ENCODE data around the gene OR14C36. TPM values are rescaled to one million over a fixed set of nuclear protein-coding genes. Genes with fewer than 3 reads are reported as not detected.

The OR14C36 gene
- total RNA-seq, 1 experiment from 2014 or later, result not detected

DNA sequence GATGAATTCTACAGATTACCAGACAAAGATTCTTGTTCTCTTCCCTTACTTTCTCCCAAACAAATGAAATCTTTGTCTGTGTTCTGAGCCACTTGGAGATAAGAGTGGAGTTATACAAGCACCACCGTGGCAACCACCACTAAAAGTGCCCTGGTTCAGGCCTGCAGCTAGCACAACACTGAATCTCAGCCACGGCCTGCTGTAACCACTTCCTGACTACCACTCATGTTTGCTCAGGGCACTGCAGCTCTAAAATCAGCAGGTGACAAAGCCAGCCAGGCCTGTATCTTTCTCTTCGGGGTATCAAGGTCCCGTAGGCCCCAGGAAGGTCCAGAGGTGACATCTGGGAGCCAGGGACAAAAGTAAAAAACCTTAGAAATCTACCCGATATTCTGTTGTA is 23.8 kb downstream of the OR14C36 start:
- no peaks in the 10 kb centered on the region for H3K4me1 Mint-ChIP-seq
- Histone ChIP-seq H3K18ac (ENCODE audit: insufficient read length, low read depth, low read length) (no peak overlapping the region), H2BK5ac (ENCODE audit: insufficient read length, low read length) (no peak overlapping the region), H4K91ac (ENCODE audit: insufficient read length, low read depth, low read length) (no peak overlapping the region), H3K56ac (ENCODE audit: insufficient read length, low read depth, low read length) (no peak overlapping the region), H4K5ac (ENCODE audit: insufficient read length, low read depth, low read length) (no peak overlapping the region), H3K4ac (ENCODE audit: low read depth, low read length) (no peak overlapping the region), H3K79me2 (ENCODE audit: insufficient read depth, low read length) (no peaks in the 10 kb centered on the region), H4K20me1 (ENCODE audit: control insufficient read depth, insufficient read depth, insufficient read length) (no peaks in the 10 kb centered on the region), H2BK12ac (ENCODE audit: insufficient read length, low read depth, low read length) (no peak overlapping the region), H3K9ac (ENCODE audit: extremely low read depth, insufficient read length, low read length) (no peak overlapping the region), H3K23me2 (ENCODE audit: insufficient read length, low read depth, low read length, poor library complexity, severe bottlenecking) (no peaks in the 10 kb centered on the region), H2AK5ac (ENCODE audit: insufficient read length, low read length) (no peak overlapping the region), H3K9me3 (ENCODE audit: control insufficient read depth, low read depth, low read length) (peaks cover 94% of the 10 kb centered on the region), H2BK120ac (ENCODE audit: low read depth, low read length, poor library complexity, severe bottlenecking) (no peak overlapping the region), H2AFZ (ENCODE audit: low read length) (no peak overlapping the region), H3K79me1 (ENCODE audit: insufficient read depth, low read depth, low read length, poor library complexity, severe bottlenecking) (no peaks in the 10 kb centered on the region), H3K23ac (ENCODE audit: insufficient read length, low read depth, low read length) (no peak overlapping the region), H3K4me1 (ENCODE audit: insufficient read depth, low read length) (no peaks in the 10 kb centered on the region), H3K27ac (ENCODE audit: insufficient read length, low read depth, low read length) (no peak overlapping the region), H2BK15ac (ENCODE audit: low read depth, low read length) (no peak overlapping the region), H3K27me3 (ENCODE audit: insufficient read depth, low read length) (no peaks in the 10 kb centered on the region), H4K8ac (replicated peaks; ENCODE audit: insufficient read length, low read depth, low read length) (no peak overlapping the region), H3K4me2 (ENCODE audit: insufficient read depth, insufficient read length, low read length) (no peak overlapping the region), H2BK20ac (ENCODE audit: low read depth, low read length, poor library complexity, severe bottlenecking) (no peak overlapping the region), H3K14ac (ENCODE audit: insufficient read depth, low read length) (no peak overlapping the region), H3T11ph (ENCODE audit: low read length) (no peak overlapping the region)
- no peaks in the 10 kb centered on the region; the same call in 1 of the 2 replicates for H3K27me3 Mint-ChIP-seq (ENCODE audit: low read depth)
- H3K4me3 Mint-ChIP-seq, result no peak overlapping the region
- DNase-seq, result no peak
- no CpG with 5 or more reads among the region's 5 CpGs for WGBS (ENCODE audit: extremely low coverage, insufficient read length, low lambda C conversion rate)
- H3K9me3 Mint-ChIP-seq, result peaks cover 92 to 98% of the 10 kb centered on the region in 2 experiments
- H3K36me3 Mint-ChIP-seq (ENCODE audit: insufficient read depth in 1 of 3, low read depth in 3 of 3), result peaks cover 4 to 20% (median 18%) of the 10 kb centered on the region in 3 experiments; a peak in 6 of 7 replicates
- H3K27ac Mint-ChIP-seq, result no peak overlapping the region
- TF ChIP-seq, protein P1, sequence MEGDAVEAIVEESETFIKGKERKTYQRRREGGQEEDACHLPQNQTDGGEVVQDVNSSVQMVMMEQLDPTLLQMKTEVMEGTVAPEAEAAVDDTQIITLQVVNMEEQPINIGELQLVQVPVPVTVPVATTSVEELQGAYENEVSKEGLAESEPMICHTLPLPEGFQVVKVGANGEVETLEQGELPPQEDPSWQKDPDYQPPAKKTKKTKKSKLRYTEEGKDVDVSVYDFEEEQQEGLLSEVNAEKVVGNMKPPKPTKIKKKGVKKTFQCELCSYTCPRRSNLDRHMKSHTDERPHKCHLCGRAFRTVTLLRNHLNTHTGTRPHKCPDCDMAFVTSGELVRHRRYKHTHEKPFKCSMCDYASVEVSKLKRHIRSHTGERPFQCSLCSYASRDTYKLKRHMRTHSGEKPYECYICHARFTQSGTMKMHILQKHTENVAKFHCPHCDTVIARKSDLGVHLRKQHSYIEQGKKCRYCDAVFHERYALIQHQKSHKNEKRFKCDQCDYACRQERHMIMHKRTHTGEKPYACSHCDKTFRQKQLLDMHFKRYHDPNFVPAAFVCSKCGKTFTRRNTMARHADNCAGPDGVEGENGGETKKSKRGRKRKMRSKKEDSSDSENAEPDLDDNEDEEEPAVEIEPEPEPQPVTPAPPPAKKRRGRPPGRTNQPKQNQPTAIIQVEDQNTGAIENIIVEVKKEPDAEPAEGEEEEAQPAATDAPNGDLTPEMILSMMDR (conservative IDR thresholded peaks at IDR 0.05), result no peak
